ENCODE data around the gene KIF6. TPM values are rescaled to one million over a fixed set of nuclear protein-coding genes. Genes with fewer than 3 reads are reported as not detected.

The KIF6 gene
- total RNA-seq, 2 donors from 2014 or later = 0.09 to 0.97 TPM

DNA sequence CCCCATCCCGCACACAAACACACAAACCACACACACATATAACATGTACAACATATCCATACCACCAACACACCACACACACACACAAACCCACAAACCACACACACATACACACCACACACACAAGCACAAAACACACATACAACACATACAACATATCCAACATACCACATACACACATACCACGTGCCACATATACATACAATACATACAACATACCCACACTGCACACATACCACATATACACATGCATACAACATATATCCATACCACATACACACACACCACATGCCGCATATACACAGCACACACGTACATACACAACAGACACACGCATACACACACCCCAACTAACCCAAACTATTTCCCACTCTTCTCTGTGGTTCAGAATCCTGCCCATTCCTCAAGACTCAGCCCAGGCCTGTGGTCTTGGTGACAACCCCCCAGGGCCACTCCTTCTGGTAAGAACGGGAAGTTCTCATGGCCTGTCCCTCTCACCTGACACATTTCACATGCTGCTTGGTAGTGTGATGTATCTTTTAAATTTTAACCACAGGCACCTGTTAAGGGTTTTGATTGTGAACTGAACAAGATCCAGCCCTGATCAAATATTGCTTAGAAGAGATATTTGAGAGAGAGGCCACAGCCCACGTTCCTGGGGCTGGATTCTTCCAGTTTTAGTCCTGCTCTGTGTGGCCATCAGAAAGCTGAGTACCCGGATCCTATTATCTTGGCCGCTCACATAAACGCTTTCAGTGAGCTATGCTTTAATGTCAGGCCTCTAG, 346.8 kb downstream of the KIF6 start:
- Histone ChIP-seq H3K9me3 (no peaks in the 10 kb centered on the region), H3K27me3 (replicated peaks; ENCODE audit: insufficient read depth) (no peaks in the 10 kb centered on the region), H3K36me3 (no peaks in the 10 kb centered on the region), H3K27ac (no peak overlapping the region), H3K4me3 (no peak overlapping the region), H3K4me1 (replicated peaks) (no peaks in the 10 kb centered on the region)
- TF ChIP-seq CTCF (IDR thresholded peaks at IDR 0.05) = no peak
- intact Hi-C loops (cut with DNase I) = no loop called here
- DNase-seq (ENCODE audit: low spot score) = no peak
- WGBS = 68% methylated on average over 10 of the region's 10 CpGs

DNA sequence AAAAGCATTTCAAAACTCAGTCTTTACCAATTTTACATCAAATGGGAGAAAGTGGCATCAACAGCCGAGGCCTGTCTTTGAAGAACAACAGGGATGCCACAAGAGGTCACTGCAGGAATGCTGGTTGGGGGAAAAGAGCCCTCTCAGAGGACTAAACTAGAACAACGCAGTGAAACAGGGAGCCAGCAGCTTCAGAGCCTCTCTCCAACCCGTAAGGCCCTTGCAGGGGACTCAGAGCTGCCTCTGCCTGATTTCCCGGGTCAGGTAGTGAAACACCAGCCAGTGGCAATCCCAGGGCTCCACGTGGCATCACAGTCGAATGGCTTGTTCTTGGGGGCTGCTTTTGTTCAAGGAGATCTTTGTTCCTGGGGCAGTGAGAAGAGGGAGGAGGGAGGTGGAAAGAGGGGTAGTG, 347.7 kb downstream of the KIF6 start:
- intact Hi-C loops (cut with DNase I) = loop anchor here (2.0 kb wide), 1 partner anchor 515 kb away; no protein-coding TSS in a partner anchor
- 9% methylated on average over 6 of the region's 6 CpGs for WGBS

DNA sequence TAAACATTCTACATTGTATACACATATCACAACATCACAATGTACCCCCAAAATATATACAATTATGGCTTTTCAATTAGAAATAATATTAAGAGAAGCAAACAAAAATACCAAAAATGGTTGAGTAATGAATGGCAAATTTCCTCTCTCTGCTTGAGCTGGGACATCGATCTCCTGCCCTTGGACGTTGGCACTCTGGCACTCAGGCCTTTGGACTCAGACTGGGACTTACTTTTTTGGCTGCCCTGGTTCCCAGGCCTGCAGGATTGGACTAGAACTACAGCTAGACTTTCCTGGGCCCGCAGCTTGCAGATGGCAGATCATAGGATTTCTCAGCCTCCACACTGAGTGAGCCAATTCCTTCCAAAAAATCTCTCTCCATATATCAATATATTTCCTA, 349.8 kb downstream of the KIF6 start:
- H3K27ac ChIP-seq = no peak overlapping the region
- 82% methylated on average over 3 of the region's 3 CpGs for WGBS
- H3K9me3 ChIP-seq = no peaks in the 10 kb centered on the region
- no peaks in the 10 kb centered on the region for H3K27me3 ChIP-seq (replicated peaks; ENCODE audit: insufficient read depth)
- H3K36me3 ChIP-seq = no peaks in the 10 kb centered on the region
- H3K4me1 ChIP-seq (replicated peaks) = no peaks in the 10 kb centered on the region
- no peak for DNase-seq (ENCODE audit: low spot score)
- intact Hi-C loops (cut with DNase I) = no loop called here
- H3K4me3 ChIP-seq = no peak overlapping the region
- TF ChIP-seq POLR2AphosphoS5 (IDR thresholded peaks at IDR 0.05) = no peak
- no peak for TF ChIP-seq CTCF (IDR thresholded peaks at IDR 0.05)
- no peak for TF ChIP-seq POLR2A (IDR thresholded peaks at IDR 0.05)

More for the DNA sequence above, 347.7 kb downstream of the KIF6 start:
- Histone ChIP-seq H3K9me3 (no peaks in the 10 kb centered on the region), H3K36me3 (no peaks in the 10 kb centered on the region), H3K27me3 (replicated peaks; ENCODE audit: insufficient read depth) (no peaks in the 10 kb centered on the region), H3K4me3 (no peak overlapping the region), H3K27ac (no peak overlapping the region), H3K4me1 (replicated peaks) (no peaks in the 10 kb centered on the region)
- peak; percentile 21 to 57 (median 50) for TF ChIP-seq CTCF (IDR thresholded peaks at IDR 0.05)
- no peak for TF ChIP-seq POLR2A (IDR thresholded peaks at IDR 0.05)
- DNase-seq (ENCODE audit: low spot score) = peak; percentile 26

DNA sequence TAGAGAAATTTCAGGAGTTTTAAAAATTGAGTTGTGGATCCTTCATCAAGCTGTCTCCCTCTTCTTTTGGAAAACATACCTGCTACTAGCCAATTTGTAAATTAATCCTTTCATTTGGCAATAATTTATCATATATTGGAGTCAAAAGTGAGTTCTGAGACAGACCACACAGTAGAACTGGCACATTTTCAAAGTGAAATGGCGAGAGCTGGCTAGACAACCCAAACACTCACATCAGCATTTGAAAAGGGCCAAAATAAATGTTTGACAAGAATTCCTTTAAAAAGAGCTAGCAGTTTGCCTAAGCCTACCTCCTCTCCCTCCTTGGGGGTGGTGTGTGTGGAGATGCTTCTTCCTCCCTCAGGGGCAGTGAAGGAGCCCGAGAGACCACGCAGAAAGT, 354.8 kb downstream of the KIF6 start:
- H3K4me3 ChIP-seq = no peak overlapping the region
- H3K4me1 ChIP-seq (replicated peaks) = no peaks in the 10 kb centered on the region
- no peak for TF ChIP-seq POLR2A (IDR thresholded peaks at IDR 0.05)
- TF ChIP-seq POLR2AphosphoS5 (IDR thresholded peaks at IDR 0.05) = no peak
- TF ChIP-seq CTCF (IDR thresholded peaks at IDR 0.05) = no peak
- no peaks in the 10 kb centered on the region for H3K9me3 ChIP-seq
- 20% methylated on average over 3 of the region's 3 CpGs for WGBS
- intact Hi-C loops (cut with DNase I) = no loop called here
- H3K27ac ChIP-seq = no peak overlapping the region
- DNase-seq (ENCODE audit: low spot score) = no peak
- H3K36me3 ChIP-seq = no peaks in the 10 kb centered on the region
- H3K27me3 ChIP-seq (replicated peaks; ENCODE audit: insufficient read depth) = no peaks in the 10 kb centered on the region

- H3K36me3 ChIP-seq = no peaks in the 10 kb centered on the region
- intact Hi-C loops (cut with DNase I) = no loop called here
- no peaks in the 10 kb centered on the region for H3K4me1 ChIP-seq (replicated peaks)
- H3K4me3 ChIP-seq = no peak overlapping the region
- H3K27me3 ChIP-seq (replicated peaks; ENCODE audit: insufficient read depth) = no peaks in the 10 kb centered on the region
- DNase-seq (ENCODE audit: low spot score) = no peak
- H3K9me3 ChIP-seq = no peaks in the 10 kb centered on the region
- no peak overlapping the region for H3K27ac ChIP-seq
- TF ChIP-seq POLR2AphosphoS5 (IDR thresholded peaks at IDR 0.05) (no peak), CTCF (IDR thresholded peaks at IDR 0.05) (no peak), POLR2A (IDR thresholded peaks at IDR 0.05) (no peak)
- 7% methylated on average over 1 of the region's 1 CpG for WGBS
Observed at GRCh38 chr6:39369987-39370386, 355.2 kb downstream of the KIF6 start.
